GM12878 (cell line): ENCODE results near the gene RASGRF1. TPM values are rescaled to one million over a fixed set of nuclear protein-coding genes. Genes with fewer than 3 reads are reported as not detected.

Source experiments
- ATAC-seq: fragments of 200-7000 bp; cut with Tn5 transposase; 3 replicates; pipeline ENCODE4 v1.9.1; 2020; ENCODE audit warnings: mild to moderate bottlenecking, moderate library complexity
- BruUV-seq: library from RNA; stranded (reverse); fragments of 400-500 nt; replicated peaks from 2 replicates; lab custom pipeline; 2021; lab: Mats Ljungman, UMichigan
- CTCF ChIA-PET: fragments of 300-600 bp; sonication (Branson Sonifier 250); formaldehyde crosslinking; extraction: SDS; loops from one replicate; lab custom pipeline; 2021; ENCODE audit warnings: inconsistent platforms; lab: Yijun Ruan, JAX
- POLR2A ChIA-PET: fragments of 350-600 bp; formaldehyde crosslinking; extraction: SDS; loops from one replicate; lab custom pipeline; 2021; ENCODE audit warnings: inconsistent platforms; lab: Charles Lee
- RAD21 ChIA-PET: fragments of 300-600 bp; sonication (Branson Sonifier 250); formaldehyde crosslinking; loops from one replicate; lab custom pipeline; 2023; ENCODE audit warnings: antibody characterized with exemption; ENCODE audit not compliant: unreplicated experiment; lab: Charles Lee
- SMC1A ChIA-PET: fragments of 300-600 bp; sonication (Branson Sonifier 250); formaldehyde crosslinking; loops from one replicate; lab custom pipeline; 2023; ENCODE audit not compliant: unreplicated experiment, uncharacterized antibody; lab: Charles Lee
- DNase-seq: peaks from one replicate; pipeline ENCODE4 v3.0.0-alpha.2; 2011; ENCODE audit warnings: low read depth, low spot score
- FAIRE-seq: peaks from 3 replicates; lab custom pipeline; 2011; peaks lifted over from hg19 to GRCh38; lab: Jason Lieb, UNC
- H2AFZ ChIP-seq: 2 replicates; pipeline ENCODE4 v1.6.0; 2011; ENCODE audit warnings: low read depth, low read length, control low read depth; ENCODE audit not compliant: control insufficient read depth
- H3K27ac ChIP-seq: 2 replicates; pipeline ENCODE4 v1.5.1; 2011; ENCODE audit warnings: control low read depth; ENCODE audit not compliant: control insufficient read depth, insufficient read depth
- H3K27me3 ChIP-seq, 2 experiments: replicated peaks in 1 of 2; 2 replicates each; pipeline versions ENCODE4 v1.6.0 to v1.6.1; 2011; ENCODE audit warnings: low read length in 1 of 2; ENCODE audit not compliant: control insufficient read depth in 2 of 2, insufficient read depth in 2 of 2
- H3K36me3 ChIP-seq, 2 experiments: 2 replicates each; pipeline ENCODE4 v1.5.1; 2011; ENCODE audit warnings: low read length in 1 of 2; ENCODE audit not compliant: control insufficient read depth in 2 of 2, insufficient read depth in 2 of 2
- H3K4me1 ChIP-seq: 2 replicates; pipeline ENCODE4 v1.6.1; 2011; ENCODE audit warnings: mild to moderate bottlenecking, low read length, moderate library complexity, mixed read lengths; ENCODE audit not compliant: control insufficient read depth, insufficient read depth
- H3K4me2 ChIP-seq: 2 replicates; pipeline ENCODE4 v1.6.0; 2011; ENCODE audit warnings: control low read depth; ENCODE audit not compliant: control insufficient read depth, insufficient read depth
- H3K4me3 ChIP-seq: fragments of 200-600 bp; sonication (generic); 2 replicates; pipeline ENCODE4 v1.5.1; 2016
- H3K79me2 ChIP-seq: 2 replicates; pipeline ENCODE4 v1.6.0; 2011; ENCODE audit warnings: low read length; ENCODE audit not compliant: control insufficient read depth, insufficient read depth
- H3K9ac ChIP-seq: 2 replicates; pipeline ENCODE4 v1.8.0; 2011; ENCODE audit warnings: low read length, control low read depth, mixed read lengths; ENCODE audit not compliant: control insufficient read depth, insufficient read depth
- H3K9me3 ChIP-seq: replicated peaks from 3 replicates; pipeline ENCODE4 v1.5.1; 2011; ENCODE audit warnings: mild to moderate bottlenecking, low read length; ENCODE audit not compliant: control insufficient read depth, insufficient read depth
- H4K20me1 ChIP-seq: 2 replicates; pipeline ENCODE4 v1.6.0; 2011; ENCODE audit not compliant: control insufficient read depth, insufficient read depth
- ATF7 ChIP-seq: fragments of 450-650 bp; IDR thresholded peaks from 2 replicates; pipeline ENCODE4 v1.6.1; 2016; ENCODE audit warnings: low read depth, mild to moderate bottlenecking
- CUX1 ChIP-seq: IDR thresholded peaks from 2 replicates; pipeline ENCODE4 v1.6.1; 2012; ENCODE audit warnings: improper control_type of control experiment, low read depth, low read length; ENCODE audit not compliant: insufficient replicate concordance
- MTA3 ChIP-seq: IDR thresholded peaks from 2 replicates; pipeline ENCODE4 v1.6.1; 2012; ENCODE audit warnings: low read length, inconsistent platforms, borderline replicate concordance
- NFYA ChIP-seq: IDR thresholded peaks from 2 replicates; pipeline ENCODE4 v1.6.1; 2011; ENCODE audit warnings: low read depth, mild to moderate bottlenecking, low read length, improper control_type of control experiment, borderline replicate concordance
- PKNOX1 ChIP-seq: fragments of 450-650 bp; IDR thresholded peaks from 2 replicates; pipeline ENCODE4 v1.6.1; 2016; ENCODE audit warnings: mild to moderate bottlenecking
- PML ChIP-seq: IDR thresholded peaks from 2 replicates; pipeline ENCODE4 v1.6.1; 2012; ENCODE audit warnings: low read length, inconsistent platforms
- RAD51 ChIP-seq: fragments of 450-650 bp; IDR thresholded peaks from 2 replicates; pipeline ENCODE4 v1.6.1; 2016; ENCODE audit warnings: moderate library complexity, mild to moderate bottlenecking, inconsistent platforms
- RFX5 ChIP-seq: IDR thresholded peaks from 2 replicates; pipeline ENCODE4 v1.6.1; 2011; ENCODE audit warnings: low read depth, low read length, improper control_type of control experiment
- SIX5 ChIP-seq: IDR thresholded peaks from 2 replicates; pipeline ENCODE4 v1.6.1; 2011; ENCODE audit warnings: mild to moderate bottlenecking, low read depth, low read length, moderate library complexity; ENCODE audit not compliant: severe bottlenecking
- SMC3 ChIP-seq: IDR thresholded peaks from 2 replicates; pipeline ENCODE4 v1.6.1; 2011; ENCODE audit warnings: low read length, improper control_type of control experiment, borderline replicate concordance
- SUPT20H ChIP-seq: IDR thresholded peaks from 2 replicates; pipeline ENCODE4 v1.6.1; 2011; ENCODE audit warnings: low read depth, mild to moderate bottlenecking, low read length, moderate library complexity, borderline replicate concordance; ENCODE audit not compliant: control insufficient read depth
- TCF12 ChIP-seq: IDR thresholded peaks from 2 replicates; pipeline ENCODE4 v1.6.1; 2011; ENCODE audit warnings: low read depth, mild to moderate bottlenecking, low read length
- YBX1 ChIP-seq: fragments of 450-650 bp; IDR thresholded peaks from 2 replicates; pipeline ENCODE4 v1.6.1; 2016; ENCODE audit warnings: antibody characterized with exemption
- ZNF207 ChIP-seq: fragments of 450-650 bp; IDR thresholded peaks from 2 replicates; pipeline ENCODE4 v1.6.1; 2014; ENCODE audit warnings: antibody characterized with exemption, mild to moderate bottlenecking, borderline replicate concordance
- ZNF687 ChIP-seq: fragments of 450-650 bp; IDR thresholded peaks from 2 replicates; pipeline ENCODE4 v1.6.1; 2017; ENCODE audit warnings: mild to moderate bottlenecking, moderate library complexity
- WGBS: methylation state at CpG from one replicate; pipeline ENCODE4 v1.1.6; 2016; ENCODE audit warnings: low lambda C conversion rate; ENCODE audit not compliant: insufficient replicate concordance, insufficient coverage; ENCODE audit errors: missing lambda C conversion rate; 5-methylcytosine and 5-hydroxymethylcytosine counted together
- in situ Hi-C: fragments of 300-500 bp; cut with MboI; formaldehyde crosslinking; loops from 9 replicates; pipeline ENCODE4 v1.14.3; 2018; ENCODE audit warnings: mixed read lengths
- intact Hi-C: fragments of 100-400 bp; cut with micrococcal nuclease; formaldehyde crosslinking; loops from one replicate; pipeline ENCODE4 v1.14.2; 2022; ENCODE audit not compliant: unreplicated experiment
- polyA plus RNA-seq, 11 experiments: library from polyadenylated mRNA; depleted of rRNA in 4 of 11; unstranded in 6 of 11; stranded (reverse) in 5 of 11; fragments of >200 nt; fragmentation: Nextera tagmentation in 4 of 11; fragmentation: Illumina TruSeq in 1 of 11; extraction: Ambion mirVana in 4 of 11; extraction: Trizol in 1 of 11; gene quantifications; 1 replicate in 1 of 11; 2 replicates in 10 of 11; pipeline versions ENCODE4 v1.2.1 to v1.2.3, GENCODE V29; 2011 to 2016; ENCODE audit warnings: inconsistent platforms in 2 of 11, missing spikeins in 2 of 11, low read depth in 1 of 11
- total RNA-seq, 4 experiments: library from RNA; depleted of rRNA in 3 of 4; stranded (reverse); fragments of >200 nt in 3 of 4; fragmentation: Illumina TruSeq in 1 of 4; extraction: Trizol in 1 of 4; gene quantifications; 2 replicates each; pipeline versions ENCODE4 v1.2.1 to v1.2.3, GENCODE V29; 2013 to 2021

RASGRF1 gene
- total and polyA plus RNA-seq, 10 of the 15 experiments (the other 5 are each of a cell fraction or from before 2014, with no cell fraction given), result 0.20 to 1.9 (median 0.86) TPM

- H2AFZ ChIP-seq, result no peak overlapping the region
- H3K4me1 ChIP-seq, result peaks cover 12% of the 10 kb centered on the region
- H3K9ac ChIP-seq, result no peak overlapping the region
- H3K27me3 ChIP-seq, result no peaks in the 10 kb centered on the region; a peak in 1 of 4 replicates
- H3K9me3 ChIP-seq, result no peaks in the 10 kb centered on the region
- no peak overlapping the region for H3K4me3 ChIP-seq
- RAD21 ChIA-PET, result no interaction called here
- no peak overlapping the region for H3K27ac ChIP-seq
- H3K79me2 ChIP-seq, result peaks cover 27% of the 10 kb centered on the region
- in situ Hi-C loops (no loop called here), intact Hi-C loops (no loop called here)
- no TSS peak for BruUV-seq
- DNase-seq, result no peak
- SMC1A ChIA-PET, result interaction anchor here (1.2 to 1.3 kb wide), 2 partner anchors 28 to 71 kb away, joined by 3 read pairs; no protein-coding TSS in a partner anchor
- no peaks in the 10 kb centered on the region for H3K36me3 ChIP-seq
- no peak for FAIRE-seq
- no peak for ATAC-seq
- H4K20me1 ChIP-seq, result no peaks in the 10 kb centered on the region
- CTCF ChIA-PET, result interaction anchor here (1.8 kb wide), 1 partner anchor 59 kb away, joined by 4 read pairs; no protein-coding TSS in a partner anchor
- no peak overlapping the region for H3K4me2 ChIP-seq
- WGBS, result 83% methylated on average over 5 of the region's 5 CpGs
- POLR2A ChIA-PET, result interaction anchor here (0.8 to 1.2 kb wide), 2 partner anchors 27 to 39 kb away, joined by 3 read pairs; no protein-coding TSS in a partner anchor
- TF ChIP-seq YBX1 (no peak), PML (no peak), NFYA (no peak), TCF12 (no peak), RAD51 (no peak), ZNF687 (no peak), SUPT20H (no peak), CUX1 (no peak), PKNOX1 (no peak), MTA3 (no peak), SIX5 (no peak), ATF7 (no peak), ZNF207 (no peak), RFX5 (no peak), SMC3 (no peak)
Measured at GRCh38 chr15:78947506-78947905, 143.1 kb downstream of the RASGRF1 start.
